NCI-H2171 (cell line): Measurements from ENCODE around the gene CNTN5.

Experiments
- DNase-seq: peaks from one replicate; lab custom pipeline; 2025; lab: John Stamatoyannopoulos, UW

CNTN5 gene

GRCh38 chr11:99383648-99384245 is 363.0 kb downstream of the CNTN5 start:
- DNase-seq = peak; percentile 53

GRCh38 chr11:99391245-99391644 is 370.5 kb downstream of the CNTN5 start:
- DNase-seq = no peak

- DNase-seq = no peak
Measured at GRCh38 chr11:99406345-99406744, 385.6 kb downstream of the CNTN5 start.

GRCh38 chr11:99410636-99411035 is 389.9 kb downstream of the CNTN5 start:
- DNase-seq = no peak

GRCh38 chr11:99418927-99419720 is 398.4 kb downstream of the CNTN5 start:
- no peak for DNase-seq

GRCh38 chr11:99419991-99420390 is 399.2 kb downstream of the CNTN5 start:
- DNase-seq = no peak

- DNase-seq = no peak
Measured at GRCh38 chr11:99422581-99423427, 402.1 kb downstream of the CNTN5 start.

GRCh38 chr11:99423428-99423983 is 402.8 kb downstream of the CNTN5 start:
- DNase-seq = no peak

GRCh38 chr11:99424313-99425084 is 403.8 kb downstream of the CNTN5 start:
- DNase-seq = no peak

GRCh38 chr11:99425596-99425995 is 404.8 kb downstream of the CNTN5 start:
- no peak for DNase-seq

- no peak for DNase-seq
Measured at GRCh38 chr11:99432677-99433076, 411.9 kb downstream of the CNTN5 start.

- no peak for DNase-seq
Measured at GRCh38 chr11:99443276-99443675, 422.5 kb downstream of the CNTN5 start.

- DNase-seq = no peak
Measured at GRCh38 chr11:99446400-99446799, 425.7 kb downstream of the CNTN5 start.

- no peak for DNase-seq
Measured at GRCh38 chr11:99449345-99449744, 428.6 kb downstream of the CNTN5 start.

GRCh38 chr11:99452075-99452474 is 431.3 kb downstream of the CNTN5 start:
- no peak for DNase-seq

GRCh38 chr11:99461913-99462312 is 441.2 kb downstream of the CNTN5 start:
- no peak for DNase-seq

- DNase-seq = no peak
Measured at GRCh38 chr11:99464985-99465384, 444.2 kb downstream of the CNTN5 start.

- no peak for DNase-seq
Measured at GRCh38 chr11:99489581-99489980, 468.8 kb downstream of the CNTN5 start.

- DNase-seq = no peak
Measured at GRCh38 chr11:99494065-99494464, 473.3 kb downstream of the CNTN5 start.

GRCh38 chr11:99501655-99502054 is 480.9 kb downstream of the CNTN5 start:
- DNase-seq = no peak

GRCh38 chr11:99505316-99505715 is 484.6 kb downstream of the CNTN5 start:
- DNase-seq = no peak

- no peak for DNase-seq
Measured at GRCh38 chr11:99505831-99506230, 485.1 kb downstream of the CNTN5 start.
